NCI-H1105 (cell line): ENCODE measurements around the gene AMDHD2.
"Not testable (repeated sequence)": the region's sequence is repeated elsewhere in the genome, so short reads cannot be mapped to it uniquely, and the experiment has no call there.

Source experiments
- DNase-seq: peaks from one replicate; lab custom pipeline; 2025; lab: John Stamatoyannopoulos, UW

The AMDHD2 gene

GRCh38 chr16:2533912-2534311 is 13.7 kb downstream of the AMDHD2 start:
- DNase-seq, result no peak

GRCh38 chr16:2534335-2534734 is 14.2 kb downstream of the AMDHD2 start:
- not testable (repeated sequence) for DNase-seq

- no peak for DNase-seq
Measured at GRCh38 chr16:2535625-2536013, 15.4 kb downstream of the AMDHD2 start.

GRCh38 chr16:2537451-2538379 is 17.5 kb downstream of the AMDHD2 start, which contains the start of gene PDPK1:
Gene PDPK1, plus strand, starts transcription at chr16:2538021. Its CDS starts 92 bp downstream, at chr16:2538113.
- DNase-seq, result peak; percentile 63

GRCh38 chr16:2539192-2539844 is 19.1 kb downstream of the AMDHD2 start:
- DNase-seq, result not testable (repeated sequence)

GRCh38 chr16:2539845-2540458 is 19.8 kb downstream of the AMDHD2 start:
- DNase-seq, result not testable (repeated sequence)

- not testable (repeated sequence) for DNase-seq
Measured at GRCh38 chr16:2540912-2541311, 20.7 kb downstream of the AMDHD2 start.

GRCh38 chr16:2541409-2541808 is 21.2 kb downstream of the AMDHD2 start:
- not testable (repeated sequence) for DNase-seq

GRCh38 chr16:2543771-2544170 is 23.6 kb downstream of the AMDHD2 start:
- not testable (repeated sequence) for DNase-seq

GRCh38 chr16:2550283-2550878 is 30.2 kb downstream of the AMDHD2 start:
- DNase-seq, result not testable (repeated sequence)

- not testable (repeated sequence) for DNase-seq
Measured at GRCh38 chr16:2551420-2551889, 31.3 kb downstream of the AMDHD2 start.

- not testable (repeated sequence) for DNase-seq
Measured at GRCh38 chr16:2554709-2555425, 34.7 kb downstream of the AMDHD2 start.

- not testable (repeated sequence) for DNase-seq
Measured at GRCh38 chr16:2557150-2557549, 37.0 kb downstream of the AMDHD2 start.

- not testable (repeated sequence) for DNase-seq
Measured at GRCh38 chr16:2560131-2560797, 40.1 kb downstream of the AMDHD2 start.

- DNase-seq, result not testable (repeated sequence)
Measured at GRCh38 chr16:2560798-2561133, 40.6 kb downstream of the AMDHD2 start.

- DNase-seq, result not testable (repeated sequence)
Measured at GRCh38 chr16:2567506-2567905, 47.3 kb downstream of the AMDHD2 start.

GRCh38 chr16:2568573-2568972 is 48.4 kb downstream of the AMDHD2 start:
- not testable (repeated sequence) for DNase-seq

- not testable (repeated sequence) for DNase-seq
Measured at GRCh38 chr16:2572704-2573103, 52.5 kb downstream of the AMDHD2 start.

- not testable (repeated sequence) for DNase-seq
Measured at GRCh38 chr16:2575839-2576238, 55.7 kb downstream of the AMDHD2 start.

GRCh38 chr16:2577044-2577443 is 56.9 kb downstream of the AMDHD2 start:
- not testable (repeated sequence) for DNase-seq

- DNase-seq, result not testable (repeated sequence)
Measured at GRCh38 chr16:2578905-2579304, 58.7 kb downstream of the AMDHD2 start.
